Sigmoid colon (tissue), 4 donors: ENCODE measurements around the gene ACYP2.

Experiments
- EP300 ChIP-seq, 4 donors: sonication (generic); formaldehyde crosslinking; IDR thresholded peaks; one replicate each; pipeline ENCODE4 v1.6.1; 2017; ENCODE audit warnings: antibody characterized with exemption in 4 of 4
- POLR2A ChIP-seq, 2 donors: fragments of 450-650 bp; IDR thresholded peaks; one replicate each; pipeline ENCODE4 v1.6.1; 2016; ENCODE audit warnings: antibody characterized with exemption in 2 of 2, mild to moderate bottlenecking in 2 of 2, moderate library complexity in 2 of 2
- POLR2AphosphoS5 ChIP-seq, 4 donors: sonication (generic); formaldehyde crosslinking; IDR thresholded peaks; one replicate each; pipeline ENCODE4 v1.6.1; 2017; ENCODE audit warnings: antibody characterized with exemption in 4 of 4
- TF ChIP-seq, protein P1 (sequence below), 4 experiments: fragments of 450-650 bp in 3 of 4; fragments of 200-600 bp in 1 of 4; IDR thresholded peaks; one replicate each; pipeline ENCODE4 v1.5.1; 2016 to 2019; ENCODE audit warnings: antibody characterized with exemption in 4 of 4, mild to moderate bottlenecking in 3 of 4, moderate library complexity in 2 of 4

DNA sequence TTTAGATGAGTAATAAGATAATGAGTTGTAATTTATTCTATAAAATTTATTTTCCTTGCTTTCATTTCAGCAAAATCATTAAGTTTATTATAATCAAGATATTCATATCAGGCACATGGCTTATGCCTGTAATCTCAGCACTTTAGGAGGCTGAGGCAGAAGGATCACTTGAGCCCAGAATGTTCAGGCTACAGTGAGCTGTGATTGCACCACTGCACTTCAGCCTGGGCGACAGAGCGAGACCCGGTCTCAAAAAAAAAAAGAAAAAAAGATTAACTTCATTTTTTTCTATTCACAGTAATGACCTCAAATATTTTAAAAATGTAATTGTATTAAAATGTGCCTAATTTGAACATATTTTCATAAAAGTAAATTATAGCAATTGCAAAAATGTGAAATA, 67.9 kb downstream of the ACYP2 start:
- TF ChIP-seq EP300 (IDR thresholded peaks at IDR 0.05) (no peak), POLR2A (IDR thresholded peaks at IDR 0.05) (no peak), POLR2AphosphoS5 (IDR thresholded peaks at IDR 0.05) (no peak)
- TF ChIP-seq, protein P1, sequence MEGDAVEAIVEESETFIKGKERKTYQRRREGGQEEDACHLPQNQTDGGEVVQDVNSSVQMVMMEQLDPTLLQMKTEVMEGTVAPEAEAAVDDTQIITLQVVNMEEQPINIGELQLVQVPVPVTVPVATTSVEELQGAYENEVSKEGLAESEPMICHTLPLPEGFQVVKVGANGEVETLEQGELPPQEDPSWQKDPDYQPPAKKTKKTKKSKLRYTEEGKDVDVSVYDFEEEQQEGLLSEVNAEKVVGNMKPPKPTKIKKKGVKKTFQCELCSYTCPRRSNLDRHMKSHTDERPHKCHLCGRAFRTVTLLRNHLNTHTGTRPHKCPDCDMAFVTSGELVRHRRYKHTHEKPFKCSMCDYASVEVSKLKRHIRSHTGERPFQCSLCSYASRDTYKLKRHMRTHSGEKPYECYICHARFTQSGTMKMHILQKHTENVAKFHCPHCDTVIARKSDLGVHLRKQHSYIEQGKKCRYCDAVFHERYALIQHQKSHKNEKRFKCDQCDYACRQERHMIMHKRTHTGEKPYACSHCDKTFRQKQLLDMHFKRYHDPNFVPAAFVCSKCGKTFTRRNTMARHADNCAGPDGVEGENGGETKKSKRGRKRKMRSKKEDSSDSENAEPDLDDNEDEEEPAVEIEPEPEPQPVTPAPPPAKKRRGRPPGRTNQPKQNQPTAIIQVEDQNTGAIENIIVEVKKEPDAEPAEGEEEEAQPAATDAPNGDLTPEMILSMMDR (IDR thresholded peaks at IDR 0.05), result no peak
